ENCODE data around the gene TBC1D8. TPM values are rescaled to one million over a fixed set of nuclear protein-coding genes. Genes with fewer than 3 reads are reported as not detected.

TBC1D8 gene
- polyA plus RNA-seq, 3 donors = 16.1 to 78.0 (median 22.4) TPM

DNA sequence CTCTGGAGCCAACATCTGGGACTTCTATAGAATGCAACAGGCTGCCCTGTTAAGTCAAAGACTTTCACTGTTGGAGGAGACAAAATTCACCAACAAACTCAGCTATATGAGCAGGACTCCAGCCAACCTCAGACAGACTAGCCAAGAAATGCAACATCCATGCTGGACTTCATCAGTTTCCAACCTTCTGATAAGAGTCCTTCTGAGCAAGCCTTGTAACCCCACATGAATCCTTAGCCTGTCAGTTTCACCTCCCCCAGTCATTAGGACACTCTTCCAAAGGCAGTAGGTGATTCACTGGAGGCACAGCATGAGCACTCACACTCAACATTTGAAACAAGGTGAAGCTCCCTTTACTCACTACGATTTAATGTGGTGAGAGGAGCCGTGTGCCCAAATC, 5.8 kb downstream of the TBC1D8 start:
- no peak overlapping the region for H2AFZ ChIP-seq (ENCODE audit: insufficient read depth, low read depth, low read length, poor library complexity, severe bottlenecking)
- H3K9me3 ChIP-seq (replicated peaks in 1 of 2; ENCODE audit: control insufficient read depth in 1 of 2, insufficient read depth in 1 of 2, low read length in 2 of 2) = no peaks in the 10 kb centered on the region
- WGBS (ENCODE audit: insufficient coverage) = no CpG with 5 or more reads among the region's 2 CpGs
- no peak for TF ChIP-seq CTCF (IDR thresholded peaks at IDR 0.05)
- no peak overlapping the region for H3K4me3 Mint-ChIP-seq
- intact Hi-C loops (cut with micrococcal nuclease) = no loop called here
- no peak for DNase-seq
- no peak overlapping the region for H3K4me3 ChIP-seq (replicated peaks in 1 of 3; ENCODE audit: low read depth in 2 of 3, low read length in 3 of 3)
- peaks cover 100% of the 10 kb centered on the region for H4K20me1 ChIP-seq (ENCODE audit: insufficient read depth, low read length)
- peaks cover 3 to 10% (median 6%) of the 10 kb centered on the region in 3 donors for H3K27me3 Mint-ChIP-seq (ENCODE audit: low read depth in 3 of 3)
- peaks cover 12 to 29% of the 10 kb centered on the region in 2 donors for H3K4me1 ChIP-seq (ENCODE audit: control insufficient read depth in 1 of 2, insufficient read depth in 2 of 2, low read length in 2 of 2)
- peaks cover 89% of the 10 kb centered on the region for H3K79me2 ChIP-seq (ENCODE audit: insufficient read depth, low read length)
- H3K9ac ChIP-seq (ENCODE audit: insufficient read depth, low read length, poor library complexity, severe bottlenecking) = no peak overlapping the region
- H3K36me3 Mint-ChIP-seq = peaks cover 19 to 23% of the 10 kb centered on the region in 2 donors
- H3K27me3 ChIP-seq (ENCODE audit: control insufficient read depth in 2 of 2, insufficient read depth in 2 of 2, low read length in 2 of 2) = no peaks in the 10 kb centered on the region
- peaks cover 58% of the 10 kb centered on the region for H3K4me1 Mint-ChIP-seq
- H3K27ac ChIP-seq (ENCODE audit: low read depth in 1 of 2, low read length in 2 of 2) = no peak overlapping the region
- H3K27ac Mint-ChIP-seq = no peak overlapping the region
- H3K4me2 ChIP-seq (replicated peaks; ENCODE audit: extremely low read depth, low read length, poor library complexity, severe bottlenecking) = no peak overlapping the region
- peaks cover 0 to 13% (median 2%) of the 10 kb centered on the region in 7 donors for H3K9me3 Mint-ChIP-seq
- peaks cover 0 to 5% of the 10 kb centered on the region in 2 donors for H3K36me3 ChIP-seq (replicated peaks in 1 of 2; ENCODE audit: control insufficient read depth in 1 of 2, insufficient read depth in 2 of 2, low read length in 2 of 2)

GRCh38 chr2:101142163-101142562, 9.0 kb downstream of the TBC1D8 start:
- no peak for DNase-seq
- TF ChIP-seq CTCF (IDR thresholded peaks at IDR 0.05) = no peak
- Histone ChIP-seq H3K9ac (ENCODE audit: insufficient read depth, low read length, poor library complexity, severe bottlenecking) (no peak overlapping the region), H2AFZ (ENCODE audit: insufficient read depth, low read depth, low read length, poor library complexity, severe bottlenecking) (no peak overlapping the region), H3K9me3 (replicated peaks in 1 of 2; ENCODE audit: control insufficient read depth in 1 of 2, insufficient read depth in 1 of 2, low read length in 2 of 2) (no peaks in the 10 kb centered on the region), H3K4me3 (replicated peaks in 1 of 3; ENCODE audit: low read depth in 2 of 3, low read length in 3 of 3) (no peak overlapping the region), H4K20me1 (ENCODE audit: insufficient read depth, low read length) (peaks cover 100% of the 10 kb centered on the region), H3K4me1 (ENCODE audit: control insufficient read depth in 1 of 2, insufficient read depth in 2 of 2, low read length in 2 of 2) (peaks cover 0 to 7% of the 10 kb centered on the region in 2 donors), H3K36me3 (replicated peaks in 1 of 2; ENCODE audit: control insufficient read depth in 1 of 2, insufficient read depth in 2 of 2, low read length in 2 of 2) (peaks cover 0 to 5% of the 10 kb centered on the region in 2 donors), H3K27ac (ENCODE audit: low read depth in 1 of 2, low read length in 2 of 2) (no peak overlapping the region), H3K27me3 (ENCODE audit: control insufficient read depth in 2 of 2, insufficient read depth in 2 of 2, low read length in 2 of 2) (no peaks in the 10 kb centered on the region), H3K79me2 (ENCODE audit: insufficient read depth, low read length) (peaks cover 79% of the 10 kb centered on the region), H3K4me2 (replicated peaks; ENCODE audit: extremely low read depth, low read length, poor library complexity, severe bottlenecking) (no peak overlapping the region)
- Mint-ChIP-seq H3K4me1 (peaks cover 43% of the 10 kb centered on the region), H3K27ac (no peak overlapping the region), H3K36me3 (peaks cover 17 to 19% of the 10 kb centered on the region in 2 donors), H3K27me3 (ENCODE audit: low read depth in 3 of 3) (peaks cover 0 to 3% (median 0%) of the 10 kb centered on the region in 3 donors), H3K9me3 (peaks cover 0 to 15% (median 4%) of the 10 kb centered on the region in 7 donors), H3K4me3 (no peak overlapping the region)
- 100% methylated on average over 1 of the region's 2 CpGs for WGBS (ENCODE audit: insufficient coverage)
- intact Hi-C loops (cut with micrococcal nuclease) = no loop called here

All from CD14-positive monocyte (primary cell).